GM18502 (cell line): ENCODE measurements around the gene KIF6.

Experiments
- ATAC-seq: cut with Tn5 transposase; IDR thresholded peaks from one replicate; pipeline ENCODE4 v1.9.1; 2021; ENCODE audit warnings: mild to moderate bottlenecking; ENCODE audit not compliant: unreplicated experiment, poor library complexity

KIF6 gene

GRCh38 chr6:39428816-39429215, 296.4 kb downstream of the KIF6 start:
- no peak for ATAC-seq

DNA sequence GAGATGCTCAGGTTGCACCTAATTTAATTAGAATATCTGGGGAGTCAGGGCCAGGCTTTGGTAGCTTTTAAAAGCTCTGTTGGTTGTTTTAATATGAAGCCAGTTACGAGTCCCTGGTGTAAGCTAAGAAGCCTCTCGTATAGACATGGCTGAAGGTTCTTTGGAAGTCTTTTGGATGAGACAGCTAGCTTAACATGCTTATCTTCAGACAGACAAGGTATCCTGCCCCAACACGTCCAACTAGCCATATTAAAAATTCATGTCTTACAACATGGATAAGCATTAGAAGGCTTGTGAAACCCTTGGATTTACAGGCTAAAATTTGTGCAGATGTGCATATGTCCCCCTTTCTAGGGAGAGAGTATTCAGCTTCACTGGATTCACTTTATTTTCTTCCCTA, 297.1 kb downstream of the KIF6 start:
- ATAC-seq: no peak

DNA sequence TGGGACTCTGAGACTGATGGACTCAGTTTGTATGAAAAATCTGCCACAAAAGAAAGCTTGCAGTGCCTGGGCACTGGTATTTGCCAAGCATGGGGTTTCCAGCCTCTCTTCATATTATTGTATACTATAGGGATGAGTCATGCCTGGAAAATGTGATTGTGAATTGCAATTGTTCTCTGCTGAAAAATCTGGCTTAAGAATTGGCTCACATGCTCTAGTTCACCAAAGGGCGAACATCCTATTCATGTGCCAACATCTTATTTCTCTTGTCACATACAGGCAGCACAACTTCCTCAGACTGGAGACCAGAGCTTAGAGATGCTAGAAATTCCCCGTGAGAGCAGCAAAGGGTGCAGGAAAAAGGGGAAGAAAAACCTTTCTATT, 299.1 kb downstream of the KIF6 start:
- ATAC-seq: no peak

DNA sequence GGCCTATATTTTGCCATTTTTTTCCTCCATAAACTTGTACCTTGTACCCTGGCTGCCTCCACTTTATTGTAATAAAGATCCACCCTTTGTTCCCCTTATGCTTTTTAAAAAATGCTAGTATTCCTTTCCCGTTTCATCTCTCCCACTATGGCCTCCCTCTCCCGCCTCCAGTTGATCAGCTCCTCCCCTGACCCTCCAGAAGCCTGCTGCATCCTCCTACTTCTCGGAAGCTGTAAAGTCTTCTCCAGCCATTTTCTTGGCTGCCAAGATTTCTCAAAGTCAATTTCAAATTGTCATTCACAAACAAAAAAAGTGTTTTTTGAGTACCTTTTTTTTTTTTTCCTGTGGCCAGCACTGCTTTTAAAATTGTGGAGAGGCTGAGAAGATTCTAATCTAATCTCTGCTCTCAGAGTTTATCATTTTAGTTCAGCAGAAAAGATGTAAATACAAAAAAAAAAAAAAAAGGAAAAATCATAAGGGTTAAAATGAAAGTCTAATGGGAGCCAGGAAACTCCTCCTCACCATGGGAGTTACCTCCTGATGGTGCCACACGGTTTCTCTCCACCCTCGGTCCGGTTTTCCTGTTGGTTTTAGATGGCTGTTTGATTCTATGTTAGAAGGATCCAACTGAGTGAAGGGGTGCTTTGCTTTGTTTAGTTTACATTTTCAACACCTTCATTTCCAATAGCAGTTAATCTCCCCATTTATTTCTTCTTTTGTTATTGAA, 299.7 kb downstream of the KIF6 start:
- ATAC-seq: no peak

GRCh38 chr6:39424831-39425230, 300.4 kb downstream of the KIF6 start:
- no peak for ATAC-seq

GRCh38 chr6:39422238-39422637, 303.0 kb downstream of the KIF6 start:
- ATAC-seq: no peak

DNA sequence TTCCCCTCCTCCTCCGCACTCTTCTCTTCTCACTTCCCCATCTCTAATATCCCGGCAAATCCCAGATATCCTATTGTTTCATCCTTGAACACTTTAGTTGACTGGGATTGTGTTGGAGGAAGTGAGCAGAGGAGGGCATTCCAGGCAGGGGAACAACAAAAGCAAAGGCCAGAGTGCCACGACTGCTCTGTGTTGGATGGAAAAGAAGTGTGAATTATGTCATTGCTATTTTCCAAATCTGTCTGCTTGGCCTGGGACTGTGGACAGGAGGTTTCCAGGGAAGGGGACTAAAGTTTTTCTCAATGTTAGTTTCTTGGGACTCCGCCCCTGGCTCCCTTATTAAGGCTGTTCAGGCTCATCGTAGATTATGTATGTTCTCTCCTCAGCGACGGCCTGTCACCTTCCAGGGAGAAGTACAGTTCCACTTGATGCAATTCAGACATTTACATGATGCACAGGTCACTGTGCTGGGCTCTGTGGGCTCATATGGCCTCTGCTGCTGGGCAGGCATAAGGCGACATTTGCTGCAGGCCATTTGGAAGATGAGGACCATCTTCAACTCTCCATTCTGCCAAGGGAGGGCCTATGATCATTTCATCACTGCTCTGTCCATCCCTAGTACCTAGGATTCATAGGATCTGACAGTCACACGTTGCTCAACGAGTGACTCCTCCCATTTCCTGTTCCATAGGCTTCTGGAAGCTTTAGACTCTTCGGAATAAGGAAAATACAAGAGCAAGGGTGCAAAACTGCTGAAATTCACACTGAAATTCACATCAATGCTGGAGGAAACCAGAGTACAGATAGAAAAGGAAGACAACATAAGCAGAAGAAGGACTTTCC, 303.6 kb downstream of the KIF6 start:
- no peak for ATAC-seq

- no peak for ATAC-seq
Observed at GRCh38 chr6:39420300-39421265, 304.6 kb downstream of the KIF6 start.

- ATAC-seq: no peak
Observed at GRCh38 chr6:39419607-39420006, 305.6 kb downstream of the KIF6 start.

- ATAC-seq: no peak
Observed at GRCh38 chr6:39417440-39417839, 307.8 kb downstream of the KIF6 start.

GRCh38 chr6:39416728-39417127, 308.5 kb downstream of the KIF6 start:
- ATAC-seq: no peak

- ATAC-seq: no peak
Observed at GRCh38 chr6:39416026-39416425, 309.2 kb downstream of the KIF6 start.

- ATAC-seq: no peak
Observed at GRCh38 chr6:39415482-39415881, 309.7 kb downstream of the KIF6 start.

DNA sequence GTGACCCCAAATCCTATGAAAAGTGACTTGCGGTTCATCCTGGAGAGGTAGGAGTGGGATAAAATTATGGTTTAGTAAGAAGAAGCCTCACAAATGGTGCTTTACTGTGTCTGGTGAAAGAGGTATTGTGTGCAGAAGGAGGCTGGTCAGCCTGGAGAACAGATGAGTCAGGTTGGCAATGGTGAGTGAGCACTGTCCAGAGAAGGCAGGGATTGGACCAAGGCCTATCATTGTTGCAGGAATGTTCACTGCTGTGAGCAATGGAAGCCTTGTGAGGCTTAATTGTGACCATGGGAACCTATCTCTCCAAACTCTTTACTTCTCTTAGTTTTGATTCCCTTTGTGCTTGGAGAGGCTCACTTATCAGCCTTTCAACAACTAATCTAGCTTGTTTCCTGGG, 313.7 kb downstream of the KIF6 start:
- ATAC-seq: no peak

DNA sequence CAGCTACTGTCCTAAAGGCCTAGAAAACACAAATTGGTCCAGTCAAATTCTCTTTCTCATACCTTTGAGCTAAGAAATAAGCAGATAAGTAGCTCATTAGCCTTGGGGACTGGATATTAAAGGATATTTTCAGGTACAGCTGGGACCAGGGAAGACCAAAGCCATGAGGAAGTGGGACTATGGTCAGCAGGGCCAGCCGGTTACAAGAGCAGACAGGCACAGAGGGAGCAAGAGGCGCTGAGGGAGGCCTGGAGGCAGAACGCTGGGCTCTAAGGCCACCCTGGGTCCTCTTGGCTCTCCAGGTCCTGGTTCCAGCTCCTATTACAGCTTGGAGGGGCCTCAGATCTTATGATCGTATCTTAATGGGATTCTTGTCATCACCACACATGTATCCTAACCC, 314.2 kb downstream of the KIF6 start:
- ATAC-seq: no peak

GRCh38 chr6:39409889-39410288, 315.3 kb downstream of the KIF6 start:
- no peak for ATAC-seq

DNA sequence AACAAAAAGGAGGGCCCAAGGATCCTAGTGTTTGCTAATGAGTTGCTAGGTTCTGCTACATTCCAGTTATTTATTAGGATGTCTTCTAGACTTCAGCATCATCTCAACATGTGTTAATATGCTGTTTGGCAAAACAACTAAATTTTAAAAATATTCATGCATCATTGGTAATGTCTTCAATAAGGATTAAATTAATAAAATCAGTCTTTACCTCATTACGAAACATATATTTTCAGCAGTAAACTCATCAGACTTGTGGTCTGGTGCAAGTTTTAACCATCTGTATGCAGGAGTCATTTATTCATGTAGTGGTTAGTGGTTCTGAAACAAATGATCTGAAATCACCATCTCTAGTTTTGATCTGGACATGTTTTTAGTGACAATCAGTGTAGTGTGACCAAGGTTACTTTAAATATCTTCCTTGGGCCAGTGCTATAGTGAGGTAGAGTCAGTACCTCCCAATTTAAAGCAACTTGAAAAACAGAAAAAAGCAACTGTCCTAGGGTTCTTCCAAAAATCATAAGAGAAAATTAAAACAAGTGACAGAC, 317.7 kb downstream of the KIF6 start:
- ATAC-seq: peak; percentile 89

GRCh38 chr6:39404312-39404711, 320.9 kb downstream of the KIF6 start:
- no peak for ATAC-seq

DNA sequence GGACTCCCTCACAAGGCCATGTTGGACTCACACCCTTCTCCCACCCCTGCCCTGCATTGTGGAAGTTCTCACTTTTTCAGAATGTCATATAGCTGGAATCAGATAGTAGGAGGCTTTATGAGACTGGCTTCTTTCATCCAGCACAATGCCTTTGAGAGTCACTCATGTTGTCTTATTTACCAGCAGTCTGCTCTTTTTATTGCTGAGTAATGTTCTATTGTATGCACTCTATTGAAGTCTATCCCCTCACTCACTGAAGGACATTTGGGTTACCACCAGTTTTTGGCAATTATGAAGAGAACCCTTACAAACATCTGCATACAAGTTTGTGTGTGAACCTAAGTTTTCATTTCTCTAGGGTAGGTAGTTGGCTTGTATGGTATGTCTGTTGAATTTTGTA, 321.9 kb downstream of the KIF6 start:
- no peak for ATAC-seq

GRCh38 chr6:39402239-39402751, 322.9 kb downstream of the KIF6 start:
- ATAC-seq: no peak
